ENCODE data around the gene TMEM181. TPM values are rescaled to one million over a fixed set of nuclear protein-coding genes. Genes with fewer than 3 reads are reported as not detected.

Gene TMEM181
- total RNA-seq, 1 donor from 2014 or later = 42.2 TPM

DNA sequence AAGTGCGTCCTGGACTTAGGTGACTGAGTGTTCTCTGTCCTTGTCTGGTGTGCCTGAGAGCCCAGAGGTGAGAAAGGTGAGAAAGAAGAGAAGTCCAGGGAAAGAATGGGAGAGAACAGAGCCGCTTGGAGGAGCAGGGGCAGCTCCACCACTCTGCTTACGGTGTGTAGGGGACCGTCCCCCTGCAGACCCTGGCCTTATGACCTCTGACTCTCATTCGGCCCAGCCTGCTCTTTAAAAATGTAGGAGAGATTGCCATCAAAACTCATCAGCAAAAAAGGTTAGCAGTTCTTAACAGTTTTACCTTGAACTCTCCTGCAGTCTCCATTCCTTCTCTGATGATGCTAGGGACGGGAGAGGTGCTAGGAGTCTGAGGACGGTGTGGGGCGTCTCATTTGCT, 2.0 kb downstream of the TMEM181 start:
- no peaks in the 10 kb centered on the region for H3K36me3 Mint-ChIP-seq (ENCODE audit: low read depth)
- no peak for DNase-seq (ENCODE audit: low spot score)
- H3K9me3 Mint-ChIP-seq (ENCODE audit: low read depth) = no peaks in the 10 kb centered on the region
- H3K4me1 Mint-ChIP-seq (ENCODE audit: low read depth) = peaks cover 32% of the 10 kb centered on the region
- peak overlapping the region; percentile 98 for H3K4me3 Mint-ChIP-seq (ENCODE audit: unreplicated experiment)
- TF ChIP-seq, protein P1, sequence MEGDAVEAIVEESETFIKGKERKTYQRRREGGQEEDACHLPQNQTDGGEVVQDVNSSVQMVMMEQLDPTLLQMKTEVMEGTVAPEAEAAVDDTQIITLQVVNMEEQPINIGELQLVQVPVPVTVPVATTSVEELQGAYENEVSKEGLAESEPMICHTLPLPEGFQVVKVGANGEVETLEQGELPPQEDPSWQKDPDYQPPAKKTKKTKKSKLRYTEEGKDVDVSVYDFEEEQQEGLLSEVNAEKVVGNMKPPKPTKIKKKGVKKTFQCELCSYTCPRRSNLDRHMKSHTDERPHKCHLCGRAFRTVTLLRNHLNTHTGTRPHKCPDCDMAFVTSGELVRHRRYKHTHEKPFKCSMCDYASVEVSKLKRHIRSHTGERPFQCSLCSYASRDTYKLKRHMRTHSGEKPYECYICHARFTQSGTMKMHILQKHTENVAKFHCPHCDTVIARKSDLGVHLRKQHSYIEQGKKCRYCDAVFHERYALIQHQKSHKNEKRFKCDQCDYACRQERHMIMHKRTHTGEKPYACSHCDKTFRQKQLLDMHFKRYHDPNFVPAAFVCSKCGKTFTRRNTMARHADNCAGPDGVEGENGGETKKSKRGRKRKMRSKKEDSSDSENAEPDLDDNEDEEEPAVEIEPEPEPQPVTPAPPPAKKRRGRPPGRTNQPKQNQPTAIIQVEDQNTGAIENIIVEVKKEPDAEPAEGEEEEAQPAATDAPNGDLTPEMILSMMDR (IDR thresholded peaks at IDR 0.05) = no peak
- no peak overlapping the region for H3K27ac Mint-ChIP-seq (ENCODE audit: unreplicated experiment)
- no peaks in the 10 kb centered on the region for H3K27me3 Mint-ChIP-seq (ENCODE audit: low read depth)

DNA sequence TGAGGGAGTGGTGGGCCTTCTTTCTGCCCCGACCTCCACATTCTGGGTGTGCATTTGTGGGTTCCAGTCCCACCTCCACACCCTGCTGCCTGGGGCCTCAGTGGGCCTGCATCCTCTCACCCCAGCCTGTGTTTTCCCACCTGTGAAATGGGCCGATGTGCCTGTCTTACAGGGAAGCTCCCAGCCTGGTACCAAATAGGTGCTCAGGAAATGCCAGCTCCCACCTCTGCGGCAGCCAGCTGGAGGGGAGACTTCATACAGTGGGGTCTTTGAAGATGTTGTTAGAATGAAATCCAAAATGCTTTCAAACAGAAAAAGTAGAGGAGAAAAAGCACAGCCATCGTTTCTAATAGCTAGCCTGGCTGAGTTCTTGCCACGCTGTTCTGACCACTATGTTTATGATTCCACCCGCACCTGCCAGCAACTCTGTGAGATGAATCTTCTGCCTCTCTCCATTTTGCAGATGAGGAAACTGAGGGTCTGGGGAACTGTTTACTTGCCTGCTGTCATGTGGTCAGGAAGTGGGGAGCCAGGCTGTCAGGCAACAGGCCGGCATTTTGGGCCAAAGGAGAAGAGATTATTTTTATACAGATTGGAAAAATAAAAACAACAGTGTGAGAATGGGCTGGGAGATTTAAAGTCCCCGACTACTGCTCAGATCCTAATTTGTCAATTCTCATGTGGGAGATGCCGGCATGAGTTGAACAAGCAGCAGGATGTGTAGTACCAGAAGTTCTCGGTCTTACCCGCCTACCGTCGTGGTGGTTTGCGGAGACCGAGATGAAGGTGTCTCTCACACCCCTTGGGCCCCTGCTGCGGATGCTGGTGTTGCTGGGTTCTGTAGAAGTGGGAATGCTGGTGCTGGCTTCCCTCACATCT, 4.6 kb downstream of the TMEM181 start:
- no peaks in the 10 kb centered on the region for H3K36me3 Mint-ChIP-seq (ENCODE audit: low read depth)
- H3K27me3 Mint-ChIP-seq (ENCODE audit: low read depth) = no peaks in the 10 kb centered on the region
- TF ChIP-seq, protein P1 (IDR thresholded peaks at IDR 0.05) = no peak
- H3K4me1 Mint-ChIP-seq (ENCODE audit: low read depth) = peaks cover 45% of the 10 kb centered on the region
- no peak for DNase-seq (ENCODE audit: low spot score)
- H3K9me3 Mint-ChIP-seq (ENCODE audit: low read depth) = no peaks in the 10 kb centered on the region
- H3K4me3 Mint-ChIP-seq (ENCODE audit: unreplicated experiment) = no peak overlapping the region
- H3K27ac Mint-ChIP-seq (ENCODE audit: unreplicated experiment) = no peak overlapping the region

DNA sequence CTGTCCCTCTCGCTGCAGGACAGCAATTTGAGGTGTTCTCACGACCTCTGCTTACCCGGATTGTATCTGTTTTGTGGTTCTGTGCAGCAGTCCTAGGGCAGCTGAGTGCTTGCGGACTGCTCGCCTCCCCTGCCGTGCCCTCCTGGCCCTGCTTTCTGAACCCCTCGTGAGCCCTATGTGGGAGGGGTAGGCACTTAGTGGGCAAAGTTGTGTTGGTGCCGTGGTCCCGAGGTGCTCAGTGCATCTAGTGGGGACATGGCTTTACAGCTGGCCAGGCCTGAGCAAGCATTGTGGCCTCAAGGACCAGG, 5.2 kb downstream of the TMEM181 start:
- no peak overlapping the region for H3K4me3 Mint-ChIP-seq (ENCODE audit: unreplicated experiment)
- H3K27me3 Mint-ChIP-seq (ENCODE audit: low read depth) = no peaks in the 10 kb centered on the region
- DNase-seq (ENCODE audit: low spot score) = no peak
- no peak overlapping the region for H3K27ac Mint-ChIP-seq (ENCODE audit: unreplicated experiment)
- no peaks in the 10 kb centered on the region for H3K9me3 Mint-ChIP-seq (ENCODE audit: low read depth)
- TF ChIP-seq, protein P1 (IDR thresholded peaks at IDR 0.05) = no peak
- H3K4me1 Mint-ChIP-seq (ENCODE audit: low read depth) = peaks cover 49% of the 10 kb centered on the region
- H3K36me3 Mint-ChIP-seq (ENCODE audit: low read depth) = no peaks in the 10 kb centered on the region

DNA sequence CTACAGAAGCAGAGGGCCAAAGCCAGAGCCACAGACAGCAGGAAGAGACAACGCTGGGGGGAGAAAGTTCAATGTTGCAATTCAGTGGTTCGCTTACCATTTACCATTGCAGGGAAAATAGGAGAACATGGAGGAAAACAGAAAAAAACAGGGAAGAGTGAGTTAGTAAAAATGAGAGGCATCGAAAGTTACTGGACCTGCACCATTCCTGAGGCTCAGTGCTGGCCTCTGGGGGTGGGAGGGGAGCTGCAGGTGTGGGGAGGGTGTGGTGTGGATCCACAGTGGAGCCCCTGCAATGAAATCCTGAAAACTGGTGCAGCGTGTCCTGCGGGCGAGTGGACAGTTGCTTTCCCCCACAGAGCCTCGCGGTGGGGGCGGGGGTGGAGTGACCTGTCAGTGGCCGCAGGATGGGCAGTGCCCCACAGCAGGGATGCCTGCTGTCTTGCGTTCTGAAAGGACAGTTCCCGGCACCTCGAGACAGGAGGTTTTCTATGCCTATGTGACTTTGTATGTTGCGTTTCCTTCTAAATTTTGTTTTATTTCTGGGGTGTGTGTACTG, 5.7 kb downstream of the TMEM181 start:
- TF ChIP-seq, protein P1 (IDR thresholded peaks at IDR 0.05) = peak; percentile 25
- Mint-ChIP-seq H3K27me3 (ENCODE audit: low read depth) (no peaks in the 10 kb centered on the region), H3K9me3 (ENCODE audit: low read depth) (no peaks in the 10 kb centered on the region), H3K4me3 (ENCODE audit: unreplicated experiment) (no peak overlapping the region), H3K27ac (ENCODE audit: unreplicated experiment) (no peak overlapping the region), H3K4me1 (ENCODE audit: low read depth) (peaks cover 49% of the 10 kb centered on the region), H3K36me3 (ENCODE audit: low read depth) (peaks cover 2% of the 10 kb centered on the region)
- no peak for DNase-seq (ENCODE audit: low spot score)

DNA sequence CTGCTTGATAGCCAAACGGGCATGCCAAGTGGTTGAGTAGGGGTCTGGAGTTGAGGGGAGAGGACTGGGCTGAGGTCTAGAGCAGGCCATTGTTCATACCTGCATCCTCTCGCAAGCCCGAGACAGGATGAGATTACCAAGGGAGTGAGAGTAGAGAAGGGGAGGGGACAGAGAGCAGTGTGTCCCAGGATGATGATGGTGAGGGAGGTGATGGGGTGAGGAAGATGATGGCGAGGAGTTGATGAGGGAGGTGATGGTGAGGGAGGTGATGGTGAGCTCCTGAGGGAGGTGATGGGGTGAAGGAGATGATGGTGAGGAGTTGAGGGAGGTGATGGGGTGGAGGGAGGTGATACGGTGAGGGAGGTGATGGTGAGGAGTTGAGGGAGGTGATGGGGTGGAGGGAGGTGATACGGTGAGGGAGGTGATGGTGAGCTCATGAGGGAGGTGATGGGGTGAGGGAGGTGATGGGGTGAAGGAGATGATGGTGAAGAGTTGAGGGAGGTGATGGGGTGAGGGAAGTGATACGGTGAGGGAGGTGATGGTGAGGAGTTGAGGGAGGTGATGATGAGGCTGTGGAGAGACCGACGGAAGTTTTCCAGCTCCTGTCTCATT, 6.4 kb downstream of the TMEM181 start:
- Mint-ChIP-seq H3K9me3 (ENCODE audit: low read depth) (no peaks in the 10 kb centered on the region), H3K4me1 (ENCODE audit: low read depth) (peaks cover 42% of the 10 kb centered on the region), H3K4me3 (ENCODE audit: unreplicated experiment) (no peak overlapping the region), H3K36me3 (ENCODE audit: low read depth) (peaks cover 4% of the 10 kb centered on the region), H3K27ac (ENCODE audit: unreplicated experiment) (no peak overlapping the region), H3K27me3 (ENCODE audit: low read depth) (no peaks in the 10 kb centered on the region)
- TF ChIP-seq, protein P1 (IDR thresholded peaks at IDR 0.05) = no peak
- DNase-seq (ENCODE audit: low spot score) = no peak

All from chondrocyte (in vitro differentiated cells).